ENCODE results near the gene NABP2.

The NABP2 gene

DNA sequence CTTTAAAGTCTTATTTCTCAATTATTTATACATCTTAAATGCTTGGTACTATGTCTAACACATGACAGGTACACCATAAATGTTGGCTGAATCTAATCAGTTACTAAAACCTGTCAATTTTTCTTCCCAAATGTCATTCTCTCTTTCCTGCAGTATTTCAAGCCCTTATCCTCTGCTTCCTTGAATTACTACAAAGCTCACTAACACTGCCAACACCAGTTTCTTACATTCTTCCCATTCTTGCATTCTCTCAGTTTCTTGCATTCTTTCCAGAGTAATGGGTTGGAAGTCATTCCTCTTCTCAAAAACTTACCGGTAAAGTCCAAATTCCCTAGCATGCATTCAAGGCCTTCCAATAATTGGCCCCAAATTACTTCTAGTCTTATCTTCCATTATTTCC is 25.3 kb upstream of the NABP2 start:
- Histone ChIP-seq H2BK120ac (ENCODE audit: insufficient read depth, low read length, poor library complexity) (no peak overlapping the region), H3K9ac (ENCODE audit: low read length) (no peak overlapping the region), H3K79me2 (ENCODE audit: control insufficient read depth, insufficient read depth, low read length, poor library complexity) (no peaks in the 10 kb centered on the region), H3K36me3 (ENCODE audit: control insufficient read depth in 1 of 2, insufficient read depth in 2 of 2, low read length in 2 of 2) (no peaks in the 10 kb centered on the region), H3K27me3 (ENCODE audit: insufficient read depth, low read length) (no peaks in the 10 kb centered on the region), H3K9me3 (ENCODE audit: insufficient read depth, low read depth, low read length) (no peaks in the 10 kb centered on the region), H3K79me1 (ENCODE audit: low read length) (peaks cover 3% of the 10 kb centered on the region), H2AK5ac (ENCODE audit: low read length) (no peak overlapping the region), H3K18ac (ENCODE audit: low read length) (no peak overlapping the region), H4K12ac (ENCODE audit: low read depth, low read length) (no peak overlapping the region), H2BK12ac (ENCODE audit: low read length) (no peak overlapping the region), H3K23ac (ENCODE audit: low read length) (no peak overlapping the region), H4K8ac (ENCODE audit: low read depth, low read length) (no peak overlapping the region), H4K91ac (ENCODE audit: low read depth, low read length) (peak overlapping the region; percentile 23), H2AFZ (ENCODE audit: insufficient read depth, low read length, poor library complexity) (no peak overlapping the region), H3K27ac (ENCODE audit: low read depth, low read length) (no peak overlapping the region), H3K14ac (ENCODE audit: low read length) (no peak overlapping the region), H3K4ac (ENCODE audit: low read depth, low read length) (no peak overlapping the region), H3K4me1 (ENCODE audit: control insufficient read depth in 1 of 2, insufficient read depth in 2 of 2, low read length in 2 of 2) (peaks cover 9 to 12% of the 10 kb centered on the region in 2 experiments), H2BK5ac (ENCODE audit: low read depth, low read length, poor library complexity) (no peak overlapping the region), H3K4me2 (ENCODE audit: low read length) (no peak overlapping the region), H3K4me3 (ENCODE audit: low read depth, low read length) (no peak overlapping the region)
- DNase-seq = peak in 1 of 2 donors; percentile 82
- WGBS (ENCODE audit: extremely low coverage, insufficient coverage, insufficient read length) = no CpG with 5 or more reads among the region's 1 CpG

DNA sequence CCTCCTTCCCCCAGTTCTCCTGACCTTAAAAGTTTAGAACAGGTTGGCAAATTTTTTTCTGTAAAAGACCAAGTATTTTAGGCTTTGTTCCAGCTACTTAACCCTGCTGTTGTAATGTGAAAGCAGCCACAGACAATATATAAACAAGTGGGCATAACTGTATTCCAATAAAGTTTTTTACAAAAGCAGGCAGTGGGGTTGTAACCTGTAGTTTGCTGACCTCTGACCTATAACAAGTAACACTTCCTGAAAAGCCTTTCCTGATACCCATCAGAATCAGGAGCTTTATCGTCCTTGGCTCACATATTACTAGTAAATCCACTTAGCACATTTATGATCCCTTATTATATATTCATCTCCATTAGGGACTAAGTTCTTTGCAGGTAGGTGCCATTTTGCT is 21.8 kb upstream of the NABP2 start:
- no peak overlapping the region for H2BK120ac ChIP-seq (ENCODE audit: insufficient read depth, low read length, poor library complexity)
- no peak overlapping the region for H3K4ac ChIP-seq (ENCODE audit: low read depth, low read length)
- no peaks in the 10 kb centered on the region for H3K27me3 ChIP-seq (ENCODE audit: insufficient read depth, low read length)
- H2BK5ac ChIP-seq (ENCODE audit: low read depth, low read length, poor library complexity) = no peak overlapping the region
- WGBS (ENCODE audit: extremely low coverage, insufficient coverage, insufficient read length) = no CpG with 5 or more reads among the region's 1 CpG
- H4K91ac ChIP-seq (ENCODE audit: low read depth, low read length) = no peak overlapping the region
- no peak overlapping the region for H3K4me2 ChIP-seq (ENCODE audit: low read length)
- H4K8ac ChIP-seq (ENCODE audit: low read depth, low read length) = no peak overlapping the region
- H2AFZ ChIP-seq (ENCODE audit: insufficient read depth, low read length, poor library complexity) = no peak overlapping the region
- H3K79me1 ChIP-seq (ENCODE audit: low read length) = peaks cover 3% of the 10 kb centered on the region
- no peak overlapping the region for H3K27ac ChIP-seq (ENCODE audit: low read depth, low read length)
- no peak overlapping the region for H3K18ac ChIP-seq (ENCODE audit: low read length)
- H3K23ac ChIP-seq (ENCODE audit: low read length) = no peak overlapping the region
- no peak overlapping the region for H3K9ac ChIP-seq (ENCODE audit: low read length)
- H3K4me1 ChIP-seq (ENCODE audit: control insufficient read depth in 1 of 2, insufficient read depth in 2 of 2, low read length in 2 of 2) = peaks cover 8 to 9% of the 10 kb centered on the region in 2 experiments
- no peaks in the 10 kb centered on the region for H3K79me2 ChIP-seq (ENCODE audit: control insufficient read depth, insufficient read depth, low read length, poor library complexity)
- H3K9me3 ChIP-seq (ENCODE audit: insufficient read depth, low read depth, low read length) = no peaks in the 10 kb centered on the region
- no peak for DNase-seq
- no peak overlapping the region for H3K4me3 ChIP-seq (ENCODE audit: low read depth, low read length)
- no peak overlapping the region for H2BK12ac ChIP-seq (ENCODE audit: low read length)
- H2AK5ac ChIP-seq (ENCODE audit: low read length) = no peak overlapping the region
- no peak overlapping the region for H3K14ac ChIP-seq (ENCODE audit: low read length)
- H4K12ac ChIP-seq (ENCODE audit: low read depth, low read length) = no peak overlapping the region
- H3K36me3 ChIP-seq (ENCODE audit: control insufficient read depth in 1 of 2, insufficient read depth in 2 of 2, low read length in 2 of 2) = peaks cover 7 to 17% of the 10 kb centered on the region in 2 experiments

DNA sequence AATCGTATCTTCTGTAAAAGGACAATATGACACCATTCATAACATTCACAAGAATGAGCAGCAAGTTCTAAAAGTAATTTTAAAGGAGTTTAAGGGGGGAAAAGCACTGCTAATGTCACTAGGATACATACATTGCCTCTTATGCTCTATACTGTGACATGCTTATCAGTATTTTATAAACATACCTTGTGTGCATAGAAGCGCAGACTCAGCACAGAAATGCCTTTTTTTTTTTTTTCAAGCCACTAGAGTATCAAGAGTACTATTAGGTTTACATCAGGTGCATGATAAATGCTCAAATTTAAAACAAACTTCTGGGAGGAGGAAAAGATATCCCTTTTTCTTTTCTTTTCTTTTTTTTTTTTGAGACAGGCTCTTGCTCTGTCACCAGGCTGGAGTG is 21.3 kb upstream of the NABP2 start:
- no peak overlapping the region for H2BK12ac ChIP-seq (ENCODE audit: low read length)
- H4K8ac ChIP-seq (ENCODE audit: low read depth, low read length) = no peak overlapping the region
- no peak overlapping the region for H2BK120ac ChIP-seq (ENCODE audit: insufficient read depth, low read length, poor library complexity)
- no peaks in the 10 kb centered on the region for H3K79me2 ChIP-seq (ENCODE audit: control insufficient read depth, insufficient read depth, low read length, poor library complexity)
- H3K4ac ChIP-seq (ENCODE audit: low read depth, low read length) = no peak overlapping the region
- H4K12ac ChIP-seq (ENCODE audit: low read depth, low read length) = no peak overlapping the region
- H3K36me3 ChIP-seq (ENCODE audit: control insufficient read depth in 1 of 2, insufficient read depth in 2 of 2, low read length in 2 of 2) = peaks cover 10 to 22% of the 10 kb centered on the region in 2 experiments
- H4K91ac ChIP-seq (ENCODE audit: low read depth, low read length) = no peak overlapping the region
- no peak overlapping the region for H3K23ac ChIP-seq (ENCODE audit: low read length)
- H3K27ac ChIP-seq (ENCODE audit: low read depth, low read length) = no peak overlapping the region
- no peak for DNase-seq
- no peak overlapping the region for H3K18ac ChIP-seq (ENCODE audit: low read length)
- H3K4me2 ChIP-seq (ENCODE audit: low read length) = no peak overlapping the region
- peaks cover 3% of the 10 kb centered on the region for H3K79me1 ChIP-seq (ENCODE audit: low read length)
- H2AFZ ChIP-seq (ENCODE audit: insufficient read depth, low read length, poor library complexity) = no peak overlapping the region
- no peaks in the 10 kb centered on the region for H3K27me3 ChIP-seq (ENCODE audit: insufficient read depth, low read length)
- H3K14ac ChIP-seq (ENCODE audit: low read length) = no peak overlapping the region
- H3K4me1 ChIP-seq (ENCODE audit: control insufficient read depth in 1 of 2, insufficient read depth in 2 of 2, low read length in 2 of 2) = peaks cover 4 to 5% of the 10 kb centered on the region in 2 experiments
- WGBS (ENCODE audit: extremely low coverage, insufficient coverage, insufficient read length) = no CpG with 5 or more reads among the region's 2 CpGs
- H3K9ac ChIP-seq (ENCODE audit: low read length) = no peak overlapping the region
- no peak overlapping the region for H3K4me3 ChIP-seq (ENCODE audit: low read depth, low read length)
- H3K9me3 ChIP-seq (ENCODE audit: insufficient read depth, low read depth, low read length) = no peaks in the 10 kb centered on the region
- H2AK5ac ChIP-seq (ENCODE audit: low read length) = no peak overlapping the region
- H2BK5ac ChIP-seq (ENCODE audit: low read depth, low read length, poor library complexity) = no peak overlapping the region

DNA sequence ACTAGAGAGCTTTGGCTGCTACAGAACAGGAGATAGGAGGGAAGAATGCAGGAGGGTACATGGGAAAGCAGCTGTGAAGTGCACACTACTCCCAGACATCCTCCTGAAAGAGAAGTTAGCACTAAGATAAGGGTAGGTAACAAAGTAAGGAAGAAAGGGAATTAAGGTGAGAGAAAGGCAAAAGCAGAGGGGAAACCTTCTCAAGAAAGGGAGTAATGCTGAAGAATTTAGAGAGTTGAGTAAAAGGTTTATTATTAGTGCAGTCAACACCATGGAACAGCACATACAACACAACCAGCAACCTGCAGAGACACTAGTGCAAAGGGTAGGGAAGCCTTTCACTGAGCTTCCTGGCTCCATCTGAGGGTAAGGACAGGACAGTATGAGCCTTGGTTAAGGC is 19.9 kb upstream of the NABP2 start:
- Histone ChIP-seq H3K4ac (ENCODE audit: low read depth, low read length) (no peak overlapping the region), H3K36me3 (ENCODE audit: control insufficient read depth in 1 of 2, insufficient read depth in 2 of 2, low read length in 2 of 2) (peaks cover 15 to 26% of the 10 kb centered on the region in 2 experiments), H3K27me3 (ENCODE audit: insufficient read depth, low read length) (no peaks in the 10 kb centered on the region), H3K79me2 (ENCODE audit: control insufficient read depth, insufficient read depth, low read length, poor library complexity) (no peaks in the 10 kb centered on the region), H3K27ac (ENCODE audit: low read depth, low read length) (no peak overlapping the region), H2AFZ (ENCODE audit: insufficient read depth, low read length, poor library complexity) (no peak overlapping the region), H3K4me1 (ENCODE audit: control insufficient read depth in 1 of 2, insufficient read depth in 2 of 2, low read length in 2 of 2) (no peaks in the 10 kb centered on the region), H2BK12ac (ENCODE audit: low read length) (no peak overlapping the region), H3K9me3 (ENCODE audit: insufficient read depth, low read depth, low read length) (peaks cover 2% of the 10 kb centered on the region), H3K23ac (ENCODE audit: low read length) (no peak overlapping the region), H4K8ac (ENCODE audit: low read depth, low read length) (no peak overlapping the region), H3K14ac (ENCODE audit: low read length) (no peak overlapping the region), H3K4me2 (ENCODE audit: low read length) (no peak overlapping the region), H2BK120ac (ENCODE audit: insufficient read depth, low read length, poor library complexity) (no peak overlapping the region), H4K12ac (ENCODE audit: low read depth, low read length) (no peak overlapping the region), H3K4me3 (ENCODE audit: low read depth, low read length) (no peak overlapping the region), H3K79me1 (ENCODE audit: low read length) (no peaks in the 10 kb centered on the region), H3K18ac (ENCODE audit: low read length) (no peak overlapping the region), H2AK5ac (ENCODE audit: low read length) (no peak overlapping the region), H3K9ac (ENCODE audit: low read length) (no peak overlapping the region), H2BK5ac (ENCODE audit: low read depth, low read length, poor library complexity) (no peak overlapping the region), H4K91ac (ENCODE audit: low read depth, low read length) (no peak overlapping the region)
- DNase-seq = no peak
